Breast epithelium (tissue), 3 donors: ENCODE measurements around the gene CDK5R2.

Source experiments
- POLR2A ChIP-seq: fragments of 450-650 bp; IDR thresholded peaks from one replicate; pipeline ENCODE4 v1.6.1; 2016; ENCODE audit warnings: antibody characterized with exemption, mild to moderate bottlenecking, moderate library complexity
- TF ChIP-seq, protein P1 (sequence below), 3 donors: fragments of 450-650 bp; IDR thresholded peaks; one replicate each; pipeline ENCODE4 v1.5.1; 2016 to 2017; ENCODE audit warnings: antibody characterized with exemption in 3 of 3, mild to moderate bottlenecking in 3 of 3, moderate library complexity in 3 of 3

DNA sequence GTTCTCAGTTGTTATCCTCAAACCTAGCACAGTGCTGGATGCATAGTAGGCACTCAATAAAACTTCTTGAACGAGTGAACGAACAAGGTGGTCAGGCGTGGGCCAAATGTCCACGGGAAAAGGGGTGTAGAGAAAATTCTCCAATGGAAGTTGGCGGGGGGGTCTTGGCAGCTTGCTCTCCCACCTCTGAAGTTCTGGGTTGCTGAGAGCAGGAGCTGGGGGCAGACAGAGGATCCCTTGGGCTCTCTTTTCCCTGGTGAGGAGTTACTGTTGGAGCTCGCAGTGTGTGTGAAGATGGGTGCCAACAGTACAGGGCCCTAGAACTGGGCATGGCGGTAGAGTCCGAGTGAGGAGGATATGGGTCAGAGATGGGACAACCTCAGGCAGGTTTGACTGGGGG lies 36.1 kb downstream of the CDK5R2 start:
- TF ChIP-seq, protein P1, sequence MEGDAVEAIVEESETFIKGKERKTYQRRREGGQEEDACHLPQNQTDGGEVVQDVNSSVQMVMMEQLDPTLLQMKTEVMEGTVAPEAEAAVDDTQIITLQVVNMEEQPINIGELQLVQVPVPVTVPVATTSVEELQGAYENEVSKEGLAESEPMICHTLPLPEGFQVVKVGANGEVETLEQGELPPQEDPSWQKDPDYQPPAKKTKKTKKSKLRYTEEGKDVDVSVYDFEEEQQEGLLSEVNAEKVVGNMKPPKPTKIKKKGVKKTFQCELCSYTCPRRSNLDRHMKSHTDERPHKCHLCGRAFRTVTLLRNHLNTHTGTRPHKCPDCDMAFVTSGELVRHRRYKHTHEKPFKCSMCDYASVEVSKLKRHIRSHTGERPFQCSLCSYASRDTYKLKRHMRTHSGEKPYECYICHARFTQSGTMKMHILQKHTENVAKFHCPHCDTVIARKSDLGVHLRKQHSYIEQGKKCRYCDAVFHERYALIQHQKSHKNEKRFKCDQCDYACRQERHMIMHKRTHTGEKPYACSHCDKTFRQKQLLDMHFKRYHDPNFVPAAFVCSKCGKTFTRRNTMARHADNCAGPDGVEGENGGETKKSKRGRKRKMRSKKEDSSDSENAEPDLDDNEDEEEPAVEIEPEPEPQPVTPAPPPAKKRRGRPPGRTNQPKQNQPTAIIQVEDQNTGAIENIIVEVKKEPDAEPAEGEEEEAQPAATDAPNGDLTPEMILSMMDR (IDR thresholded peaks at IDR 0.05), result no peak
- no peak for TF ChIP-seq POLR2A
